DMS79 treated with DMSO at 0.1 percent for 48 hours (cell line): Measurements from ENCODE around the gene UBL5.
"Not testable (repeated sequence)": the region's sequence is repeated elsewhere in the genome, so short reads cannot be mapped to it uniquely, and the experiment has no call there.

Experiments
- DNase-seq: peaks from one replicate; lab custom pipeline; 2025; lab: John Stamatoyannopoulos, UW

Gene UBL5

DNA sequence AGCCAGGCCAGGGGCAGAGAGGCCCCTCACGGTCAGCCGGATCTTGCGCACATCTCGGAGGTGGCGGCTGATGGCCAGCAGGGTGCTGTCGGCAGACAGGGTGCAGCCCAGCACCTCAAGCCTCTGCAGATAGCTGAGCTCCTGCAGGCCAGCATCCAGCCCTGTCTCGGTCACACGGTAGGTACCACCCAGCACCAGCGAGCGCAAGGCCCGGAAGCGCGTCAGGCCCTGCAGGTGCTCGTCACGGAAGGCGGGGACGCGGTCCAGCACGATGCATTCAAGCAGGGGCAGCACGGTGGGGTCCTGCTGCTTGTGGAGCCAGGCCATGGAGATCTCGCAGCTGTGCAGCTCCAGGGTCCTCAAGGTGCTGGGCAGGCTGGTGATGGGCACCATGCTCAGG is 16.6 kb upstream of the UBL5 start:
- DNase-seq, result no peak

DNA sequence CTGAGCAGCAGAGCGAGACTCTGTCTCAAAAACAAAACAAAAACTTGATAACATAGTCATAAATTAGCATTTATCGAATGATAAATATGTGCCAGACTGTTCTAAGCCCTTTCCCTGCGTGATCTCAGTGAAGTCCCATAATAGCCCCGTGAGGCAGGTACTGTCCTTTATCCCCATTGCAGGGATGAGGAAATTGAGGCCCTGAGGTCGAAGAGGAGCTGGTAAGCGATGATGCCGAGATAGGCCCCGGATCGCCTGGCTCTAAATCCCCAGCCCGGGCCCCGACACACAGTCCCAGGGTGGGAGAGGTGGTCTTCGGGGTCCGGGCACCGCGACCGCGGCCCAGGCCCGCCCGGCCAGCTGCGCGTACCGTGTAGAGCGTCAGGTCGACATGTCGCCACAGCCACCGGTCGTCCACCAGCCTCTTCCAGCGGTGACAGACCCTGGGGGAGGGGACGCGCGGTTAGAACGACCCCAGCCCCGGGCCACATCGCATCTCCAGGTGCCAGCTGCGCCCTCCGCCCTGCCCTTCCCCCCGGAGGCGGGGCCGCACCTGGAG is 9.5 kb upstream of the UBL5 start:
- no peak for DNase-seq

DNA sequence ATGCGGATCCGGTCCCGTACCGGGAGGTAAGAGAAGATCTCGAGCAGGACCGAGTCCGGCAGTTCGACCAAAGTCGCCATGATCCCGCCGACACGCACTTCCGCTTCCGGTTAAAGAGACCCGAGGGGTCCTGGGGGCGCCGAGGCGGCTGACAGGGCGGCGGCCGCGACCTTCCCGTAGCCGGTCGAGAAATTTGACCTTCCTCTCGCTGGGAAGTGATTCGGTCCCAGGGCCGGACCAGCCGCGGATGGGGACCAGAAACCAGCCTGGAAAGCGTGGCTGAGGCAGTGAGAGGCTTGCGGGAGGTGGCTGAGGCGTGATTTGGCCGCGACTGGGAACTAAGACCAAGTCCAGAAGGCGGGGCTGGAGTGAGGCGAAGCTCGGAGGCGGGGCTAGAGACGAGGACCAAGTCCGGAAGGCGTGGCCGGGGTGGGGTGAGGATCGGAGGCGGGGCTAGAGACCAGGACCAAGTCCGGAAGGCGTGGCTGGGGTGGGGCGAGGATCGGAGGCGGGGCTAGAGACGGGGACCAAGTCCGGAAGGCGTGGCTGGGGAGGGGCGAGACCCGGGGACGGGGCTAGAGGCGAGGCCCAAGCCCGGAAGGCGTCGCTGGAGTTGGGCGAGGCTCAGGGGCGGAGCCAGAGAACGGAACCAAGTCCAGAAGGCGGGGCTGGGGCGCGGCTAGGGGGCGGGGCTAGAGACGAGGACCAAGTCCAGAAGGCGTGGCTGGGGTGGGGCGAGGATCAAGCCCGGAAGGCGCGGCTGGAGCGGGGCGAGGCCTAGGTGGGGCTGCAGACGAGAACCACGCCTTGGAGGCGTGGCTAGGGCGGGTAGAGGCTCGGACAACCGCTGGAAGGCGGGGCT is 8.8 kb upstream of the UBL5 start, which contains the start of gene FBXL12:
Gene FBXL12, minus strand, starts transcription at position 346 of the 862 bp plus-strand sequence. Its CDS starts 266 bp downstream, at position 80.
- peak; percentile 100 for DNase-seq

DNA sequence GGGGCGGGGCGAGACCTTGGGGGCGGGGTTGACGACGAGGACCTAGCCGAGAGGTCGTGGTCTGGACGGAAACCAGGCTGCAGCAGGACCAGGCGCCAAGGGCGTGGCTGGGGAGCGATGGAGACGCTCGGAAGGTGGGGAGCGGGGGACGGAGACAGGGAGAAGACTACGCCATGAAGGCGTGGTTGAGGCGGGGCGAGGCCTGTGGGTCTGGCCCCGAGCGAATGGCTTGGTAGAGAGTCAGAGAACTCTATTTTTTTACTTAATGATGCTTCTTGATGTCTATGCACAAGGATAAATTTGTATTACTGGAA is 8.2 kb upstream of the UBL5 start:
- no peak for DNase-seq

DNA sequence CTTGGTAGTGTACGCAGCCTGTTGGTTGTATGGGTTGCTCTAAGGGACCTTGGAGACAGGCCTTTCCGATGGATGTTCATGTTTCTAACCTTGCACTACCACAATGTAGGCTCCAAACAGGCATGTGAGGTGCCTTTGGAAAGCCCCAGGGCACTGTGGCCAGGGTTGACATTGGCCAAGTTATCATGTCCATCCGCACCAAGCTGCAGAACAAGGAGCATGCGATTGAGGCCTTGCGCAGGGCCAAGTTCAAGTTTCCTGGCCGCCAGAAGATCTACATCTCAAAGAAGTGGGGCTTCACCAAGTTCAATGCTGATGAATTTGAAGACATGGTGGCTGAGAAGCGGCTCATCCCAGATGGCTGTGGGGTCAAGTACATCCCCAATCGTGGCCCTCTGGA is 7.7 kb upstream of the UBL5 start:
- not testable (repeated sequence) for DNase-seq

DNA sequence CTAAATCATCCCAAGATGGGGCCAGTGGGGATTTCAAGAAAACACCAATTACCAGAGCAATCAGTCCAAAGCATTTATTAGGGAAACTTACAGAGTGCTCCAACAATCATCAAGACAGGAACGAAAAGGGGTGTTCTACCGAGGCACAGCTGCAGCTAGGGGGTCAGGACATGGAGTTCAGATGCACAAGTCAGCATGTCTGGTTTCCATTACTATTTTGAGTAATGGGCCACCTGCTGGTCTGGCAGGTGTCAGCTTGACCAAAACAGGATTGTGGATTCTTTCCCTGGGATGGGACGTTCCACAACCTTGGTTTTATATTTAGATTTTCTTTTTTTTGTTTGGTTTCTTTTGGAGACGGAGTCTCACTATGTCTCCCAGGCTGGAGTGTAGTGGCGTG is 3.9 kb upstream of the UBL5 start:
- no peak for DNase-seq

DNA sequence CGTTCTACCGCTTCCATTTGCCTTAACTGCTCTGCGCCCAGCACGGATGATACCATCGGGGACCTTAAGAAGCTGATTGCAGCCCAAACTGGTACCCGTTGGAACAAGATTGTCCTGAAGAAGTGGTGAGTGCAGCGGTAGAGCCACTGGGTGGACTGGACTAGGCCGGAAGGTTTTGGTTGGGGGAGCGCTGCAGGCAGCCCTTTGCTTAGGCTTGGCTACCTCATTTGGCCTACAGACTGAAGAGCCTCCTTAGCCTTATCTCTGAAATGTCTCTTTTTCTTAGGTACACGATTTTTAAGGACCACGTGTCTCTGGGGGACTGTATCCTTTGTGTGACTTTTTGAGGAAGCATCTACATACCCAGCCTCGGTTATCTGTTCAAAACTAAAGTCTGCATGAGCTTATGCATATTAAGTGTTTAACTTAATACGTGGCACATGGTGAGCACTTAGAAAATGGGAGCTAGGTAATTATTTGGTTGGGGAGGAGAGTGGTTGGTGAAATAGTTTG is 889 bp downstream of the UBL5 start:
- DNase-seq, result no peak

DNA sequence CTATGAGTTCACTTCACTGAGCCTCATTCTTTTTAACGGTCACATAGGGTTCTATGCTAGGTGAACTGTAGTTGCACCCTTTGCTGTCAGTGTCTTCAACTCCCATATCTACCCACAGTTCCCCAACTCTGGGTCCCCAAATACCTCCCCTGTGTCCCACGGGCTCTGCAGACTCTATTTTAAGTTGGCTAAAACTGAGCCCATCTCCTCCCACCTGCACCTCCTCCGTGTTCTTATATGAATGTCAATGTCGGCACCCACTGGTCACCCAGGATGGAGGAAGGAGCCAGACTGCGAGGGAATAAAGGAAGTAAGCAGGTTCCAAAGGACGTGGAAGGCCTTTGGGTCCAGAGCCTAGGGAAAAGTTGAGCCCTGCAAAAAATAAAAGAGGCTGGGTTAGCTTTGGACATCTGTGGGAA is 6.6 kb downstream of the UBL5 start:
- DNase-seq, result no peak

DNA sequence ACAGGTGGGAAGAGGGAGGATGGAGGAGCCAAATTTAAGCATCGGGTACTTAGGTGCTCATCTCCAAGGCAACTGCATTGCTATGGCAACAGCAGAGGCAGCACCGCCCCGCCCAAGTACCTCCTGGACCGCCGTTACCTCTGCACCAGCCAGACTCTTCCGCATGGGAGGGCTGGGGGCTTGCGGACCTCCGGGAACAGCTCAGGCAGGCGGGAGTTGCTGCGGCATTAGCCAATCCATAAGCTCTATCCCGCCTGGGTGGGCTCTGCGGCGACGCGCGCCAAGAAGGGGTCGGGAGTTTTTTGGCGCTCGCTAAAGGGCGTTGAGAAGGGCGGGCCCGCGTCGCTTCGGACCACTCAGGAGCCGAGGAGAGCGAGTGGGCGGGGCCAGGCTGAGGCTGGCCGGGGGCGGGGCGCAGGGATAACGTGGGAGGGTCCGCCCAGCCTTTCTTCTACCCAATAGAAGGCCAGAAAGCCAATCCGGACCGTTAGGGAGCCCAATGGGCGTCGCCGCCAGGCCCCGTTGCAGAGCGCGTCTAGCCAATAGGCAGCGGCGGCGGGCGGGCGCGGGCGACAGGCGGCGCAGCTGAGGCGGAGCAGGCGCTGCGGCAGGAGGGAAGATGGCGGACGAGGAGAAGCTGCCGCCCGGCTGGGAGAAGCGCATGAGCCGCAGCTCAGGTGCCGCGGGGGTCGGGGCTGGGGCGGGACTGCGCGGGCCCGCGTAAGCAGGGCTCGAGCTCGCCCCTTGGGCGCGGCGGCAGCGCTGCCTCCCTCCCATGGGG is 7.2 kb downstream of the UBL5 start, which contains the start of gene PIN1:
Gene PIN1, plus strand, starts transcription at position 593 of the 781 bp plus-strand sequence. Its CDS starts 27 bp downstream, at position 620.
- peak; percentile 98 for DNase-seq

DNA sequence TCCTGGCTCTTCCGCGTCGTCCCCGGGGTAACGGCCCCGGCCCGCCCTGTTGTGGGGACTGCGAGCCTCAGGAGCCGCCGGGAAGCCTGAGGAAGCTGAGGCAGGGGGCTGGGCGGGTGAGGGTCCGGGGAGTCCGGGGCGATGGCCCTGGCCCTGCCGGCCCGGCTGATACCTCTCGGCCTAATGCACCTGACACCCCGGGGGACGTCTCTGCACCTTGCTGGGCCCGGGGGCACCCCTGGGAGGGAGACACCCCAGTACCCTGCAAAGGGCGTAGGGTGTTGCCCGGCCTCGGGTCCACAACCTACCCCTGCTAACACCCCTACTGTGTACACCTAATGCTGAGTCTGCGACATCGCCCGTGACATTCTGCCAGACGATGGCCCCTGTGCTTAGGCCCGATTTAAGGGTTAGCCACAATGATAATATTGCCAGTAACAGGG is 7.8 kb downstream of the UBL5 start:
- DNase-seq, result no peak

DNA sequence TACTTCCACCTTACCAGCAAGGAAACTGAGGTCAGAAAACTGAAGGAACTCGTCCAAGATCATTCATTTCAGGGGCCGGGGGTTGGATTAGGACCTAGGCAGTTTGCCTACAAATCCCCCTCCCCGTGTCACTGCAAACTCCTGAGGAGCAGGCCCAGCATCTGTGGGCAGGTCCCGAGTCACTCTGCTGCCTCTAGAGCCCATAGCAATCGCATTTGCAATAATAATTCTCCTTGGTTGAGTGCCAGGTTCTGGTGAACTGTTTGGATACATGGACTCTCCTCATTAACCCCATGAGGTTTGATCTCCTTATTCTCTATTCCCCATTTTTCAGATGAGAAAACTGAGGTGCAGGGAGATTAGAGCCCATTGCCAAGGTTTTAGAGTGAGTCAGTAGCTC is 8.3 kb downstream of the UBL5 start:
- DNase-seq, result no peak

DNA sequence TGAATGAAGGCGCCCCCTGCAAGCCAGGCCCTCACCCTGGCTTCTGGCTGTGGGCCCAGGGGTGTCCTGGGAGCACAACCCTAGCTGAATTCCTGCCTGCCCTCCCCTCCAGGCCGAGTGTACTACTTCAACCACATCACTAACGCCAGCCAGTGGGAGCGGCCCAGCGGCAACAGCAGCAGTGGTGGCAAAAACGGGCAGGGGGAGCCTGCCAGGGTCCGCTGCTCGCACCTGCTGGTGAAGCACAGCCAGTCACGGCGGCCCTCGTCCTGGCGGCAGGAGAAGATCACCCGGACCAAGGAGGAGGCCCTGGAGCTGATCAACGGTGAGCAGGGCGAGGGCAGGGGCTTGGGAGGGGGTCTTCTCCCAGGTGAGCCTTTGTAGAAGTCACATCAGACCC is 10.6 kb downstream of the UBL5 start:
- no peak for DNase-seq

DNA sequence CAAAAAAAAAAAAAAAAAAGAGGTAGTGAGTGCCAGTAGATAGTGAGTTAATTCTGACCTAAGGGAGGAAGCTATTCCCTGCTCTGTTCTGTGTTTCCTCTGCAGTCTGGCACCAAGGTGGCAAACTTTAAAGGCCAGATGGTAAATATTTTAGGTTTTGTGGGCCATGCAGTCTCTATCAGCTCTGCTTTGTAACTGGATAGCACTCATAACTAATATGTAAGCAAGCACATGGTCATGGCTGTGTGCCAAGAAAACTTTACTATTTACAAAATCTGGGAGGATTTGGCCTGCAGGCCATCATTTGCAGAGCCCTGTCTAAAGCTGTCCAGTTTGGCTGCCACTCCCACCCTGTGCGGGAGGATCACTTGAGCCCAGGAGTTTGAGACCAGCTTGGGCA is 11.7 kb downstream of the UBL5 start:
- no peak for DNase-seq

DNA sequence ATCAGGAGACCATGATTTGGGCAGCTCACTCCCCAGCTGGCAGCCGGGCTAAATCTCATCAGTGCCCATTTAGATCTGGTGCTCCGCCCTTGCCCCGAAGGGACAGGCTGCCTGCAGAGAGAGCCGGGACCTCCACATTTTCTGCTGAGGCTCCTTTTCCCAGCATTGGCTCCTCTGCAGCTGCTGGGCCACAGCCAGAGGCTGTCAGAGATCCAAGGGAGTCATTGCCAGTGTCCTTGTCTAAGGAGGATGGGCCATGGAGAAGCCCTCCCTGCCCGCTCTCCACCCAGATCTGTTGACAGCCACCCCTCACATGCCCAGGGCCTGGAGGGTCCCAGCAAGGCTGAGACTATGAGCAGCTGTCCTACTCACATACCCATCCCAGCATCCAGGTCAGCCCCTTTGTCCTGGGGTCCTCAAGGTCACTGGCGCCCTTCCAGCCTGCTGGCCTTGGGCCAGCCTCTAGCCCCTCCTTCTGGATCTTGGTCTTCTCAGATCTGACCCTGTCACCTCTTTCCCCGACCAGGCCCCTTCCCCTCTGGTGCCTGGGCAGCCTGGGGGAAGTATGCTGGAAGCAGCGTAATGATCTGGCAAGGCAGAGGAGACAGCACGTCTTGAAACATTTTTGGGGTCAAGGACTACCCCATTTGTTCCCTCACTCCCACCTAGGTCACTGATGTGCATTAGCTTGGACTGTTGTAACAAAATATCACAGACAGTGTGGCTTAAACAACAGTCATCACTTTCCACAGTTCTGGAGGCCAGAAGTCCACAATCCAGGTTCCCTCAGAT is 15.3 kb downstream of the UBL5 start:
- DNase-seq, result no peak

DNA sequence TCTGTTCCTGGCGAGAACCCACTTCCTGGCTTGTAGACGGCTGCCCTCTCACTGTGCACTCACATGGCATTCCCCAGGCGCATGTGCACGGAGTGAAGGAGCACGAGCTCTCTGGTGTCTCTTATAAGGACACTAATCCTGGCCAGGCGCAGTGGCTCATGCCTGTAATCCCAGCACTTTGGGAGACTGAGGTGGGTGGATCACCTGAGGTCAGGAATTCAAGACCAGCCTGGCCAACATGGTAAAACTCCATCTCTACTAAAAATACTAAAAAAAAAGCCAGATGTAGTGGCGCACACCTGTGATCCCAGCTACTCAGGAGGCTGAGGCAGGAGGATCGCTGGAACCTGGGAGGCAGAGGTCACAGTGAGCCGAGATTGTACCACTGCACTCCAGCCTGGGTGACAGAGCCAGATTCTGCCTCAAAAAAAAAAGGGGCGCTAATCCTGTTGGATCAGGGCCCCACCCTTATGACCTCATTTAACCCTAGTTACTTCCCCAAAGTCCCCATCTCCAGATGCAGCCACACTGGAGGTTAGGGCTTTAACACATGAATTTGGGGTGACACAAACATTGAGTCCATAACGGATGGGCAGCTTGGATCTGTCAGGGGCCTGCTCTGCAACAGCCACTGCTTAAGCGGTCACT is 16.0 kb downstream of the UBL5 start:
- DNase-seq, result not testable (repeated sequence)

DNA sequence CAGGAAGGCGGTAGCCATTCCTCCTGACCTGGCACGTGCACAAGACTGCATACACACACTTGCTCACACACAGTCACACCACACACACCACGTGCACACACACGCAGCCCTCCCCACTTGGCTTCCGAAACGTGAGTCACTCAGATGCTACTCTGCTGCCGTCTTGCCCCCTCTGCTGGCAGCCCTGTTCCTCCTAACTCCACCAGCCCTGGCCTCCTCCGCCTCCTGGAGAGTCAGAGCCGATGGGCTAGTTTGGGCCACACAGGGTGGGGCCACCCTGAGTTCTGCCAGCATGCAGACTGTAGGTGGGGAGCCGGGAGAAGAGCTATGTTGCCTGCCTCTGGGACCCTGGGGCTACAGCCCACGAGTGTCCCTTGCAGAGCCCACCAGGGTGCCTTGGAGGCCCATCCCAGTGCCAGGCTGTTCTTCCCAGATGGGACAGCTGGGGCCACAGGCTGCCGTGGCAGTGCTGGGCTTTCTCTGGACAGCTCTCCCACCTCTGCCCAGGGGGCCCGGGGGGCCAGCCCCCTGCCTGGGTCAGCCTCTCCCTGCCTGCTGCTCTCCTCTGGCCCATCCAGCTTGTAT is 19.5 kb downstream of the UBL5 start:
- DNase-seq, result no peak

DNA sequence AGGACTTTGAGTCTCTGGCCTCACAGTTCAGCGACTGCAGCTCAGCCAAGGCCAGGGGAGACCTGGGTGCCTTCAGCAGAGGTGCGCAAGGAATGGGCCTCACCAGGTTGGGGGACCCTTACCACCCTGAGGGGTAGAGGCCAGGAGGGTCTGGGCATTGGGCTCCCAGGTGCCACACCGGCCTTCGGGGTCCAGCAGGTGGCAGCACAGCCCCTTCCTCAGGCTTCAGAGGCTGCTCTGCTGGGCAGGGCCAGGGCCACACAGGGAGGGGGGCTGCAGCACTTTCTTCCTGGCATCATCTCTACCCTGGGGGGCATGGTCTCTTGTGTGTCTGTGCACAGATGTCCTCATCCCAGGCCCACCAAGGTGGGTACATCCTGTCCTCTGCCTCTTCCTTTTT is 20.3 kb downstream of the UBL5 start:
- no peak for DNase-seq

DNA sequence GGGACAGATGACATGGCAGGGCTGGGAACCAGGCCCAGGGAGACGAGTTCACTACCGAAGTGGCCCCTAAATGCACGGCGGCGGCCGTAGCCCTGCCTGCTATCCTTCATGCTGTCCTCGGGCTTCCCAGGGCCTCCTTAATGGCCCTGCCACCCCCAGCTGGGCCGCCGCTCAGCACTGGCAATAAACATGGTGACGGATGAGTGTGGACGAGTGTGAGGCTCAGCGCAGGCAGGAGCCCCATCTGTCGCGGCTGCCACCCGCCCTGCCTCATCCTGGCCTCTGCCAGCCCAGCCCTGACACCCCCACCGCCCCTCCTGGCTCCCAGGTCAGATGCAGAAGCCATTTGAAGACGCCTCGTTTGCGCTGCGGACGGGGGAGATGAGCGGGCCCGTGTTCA is 21.0 kb downstream of the UBL5 start:
- DNase-seq, result no peak

DNA sequence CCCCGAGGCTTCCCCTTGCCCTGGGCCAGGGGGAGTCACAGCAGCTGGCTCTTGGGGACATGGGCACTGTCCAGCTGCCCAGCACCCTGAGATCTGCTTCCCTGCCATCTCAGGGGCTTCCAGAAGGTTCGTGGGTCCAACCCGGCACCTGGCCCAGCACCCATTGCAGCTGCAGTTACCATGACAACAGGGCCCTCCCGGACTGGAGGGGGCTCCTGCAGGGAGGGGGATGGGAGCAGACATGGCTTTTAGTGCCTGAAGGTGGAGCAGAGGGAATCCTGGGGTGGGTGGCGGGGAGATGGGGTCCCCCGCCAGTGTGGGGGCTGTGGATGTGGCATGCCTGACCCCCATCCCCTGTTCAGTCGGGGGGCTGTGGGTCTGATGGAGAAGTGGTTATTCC is 22.1 kb downstream of the UBL5 start:
- DNase-seq, result no peak

DNA sequence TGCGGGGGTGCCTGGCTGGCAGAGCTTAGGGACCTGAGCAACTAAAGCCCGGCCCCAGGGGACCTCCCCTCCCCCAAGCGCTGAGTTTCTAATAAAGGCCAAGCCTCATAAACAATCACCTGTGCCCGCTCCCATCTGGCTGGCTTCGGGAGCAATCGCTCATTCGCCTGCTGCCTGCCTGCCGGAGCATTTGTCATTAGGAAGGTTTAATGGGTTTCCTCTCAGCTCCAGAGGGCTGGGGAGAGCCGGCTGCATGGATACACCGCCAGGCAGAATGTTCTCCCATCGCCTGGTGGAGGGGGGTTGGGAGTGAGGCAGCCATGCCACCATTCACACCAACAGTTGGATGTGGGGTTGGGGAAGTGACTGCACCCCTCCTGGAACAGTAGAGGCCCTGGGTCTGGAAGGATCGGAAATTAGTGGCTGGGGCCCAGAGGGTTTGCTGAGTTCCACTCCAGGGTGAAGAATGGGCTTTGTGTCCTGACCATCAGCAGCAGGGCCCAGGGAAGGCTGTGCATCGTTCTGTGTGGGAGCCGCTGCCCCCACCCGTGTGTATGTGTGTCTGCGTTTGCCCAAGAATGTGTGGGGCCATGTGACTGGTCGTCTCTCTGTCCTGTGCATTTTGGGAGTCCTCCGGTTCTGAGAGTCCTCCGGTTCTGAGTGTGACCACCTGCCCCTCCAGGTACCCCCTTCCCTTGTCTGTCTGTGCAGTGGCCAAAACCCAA is 22.7 kb downstream of the UBL5 start:
- DNase-seq, result no peak
